Stomach (tissue), 4 donors: Measurements from ENCODE around the gene MYRIP.

Source experiments
- EP300 ChIP-seq: sonication (generic); formaldehyde crosslinking; IDR thresholded peaks from one replicate; pipeline ENCODE4 v1.6.1; 2017; ENCODE audit warnings: antibody characterized with exemption
- POLR2A ChIP-seq, 4 donors: fragments of 450-650 bp; IDR thresholded peaks; one replicate each; pipeline ENCODE4 v1.6.1; 2016; ENCODE audit warnings: antibody characterized with exemption in 4 of 4, control low read depth in 2 of 4, mild to moderate bottlenecking in 1 of 4, moderate library complexity in 1 of 4
- POLR2AphosphoS5 ChIP-seq, 3 donors: sonication (generic); formaldehyde crosslinking; IDR thresholded peaks; one replicate each; pipeline ENCODE4 v1.6.1; 2016; ENCODE audit warnings: antibody characterized with exemption in 3 of 3
- TF ChIP-seq, protein P1 (sequence below), 7 experiments: fragments of 450-650 bp in 4 of 7; fragments of 200-600 bp in 3 of 7; sonication (generic) in 3 of 7; IDR thresholded peaks; one replicate each; pipeline ENCODE4 v1.5.1; 2016 to 2019; ENCODE audit warnings: antibody characterized with exemption in 7 of 7, control low read depth in 2 of 7, mild to moderate bottlenecking in 1 of 7

DNA sequence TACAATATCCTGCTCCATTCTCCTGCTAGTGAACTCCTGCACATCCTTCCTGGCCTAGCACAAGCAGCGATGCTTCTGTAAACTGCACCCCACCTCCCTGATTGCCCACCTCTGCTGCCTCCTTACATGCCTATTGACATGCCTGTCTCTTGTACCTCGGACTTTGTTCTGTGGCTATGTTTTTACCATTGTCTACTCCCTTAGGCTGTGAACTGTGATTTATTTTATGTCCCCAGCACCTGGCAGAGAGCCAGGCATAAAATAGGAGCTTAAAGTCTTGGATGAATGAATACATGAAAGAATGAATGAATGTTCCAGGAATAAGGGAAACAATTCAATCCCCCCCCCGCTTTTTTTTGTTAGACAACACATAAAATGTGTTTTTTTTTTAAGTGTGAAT, 210.0 kb downstream of the MYRIP start:
- TF ChIP-seq, protein P1, sequence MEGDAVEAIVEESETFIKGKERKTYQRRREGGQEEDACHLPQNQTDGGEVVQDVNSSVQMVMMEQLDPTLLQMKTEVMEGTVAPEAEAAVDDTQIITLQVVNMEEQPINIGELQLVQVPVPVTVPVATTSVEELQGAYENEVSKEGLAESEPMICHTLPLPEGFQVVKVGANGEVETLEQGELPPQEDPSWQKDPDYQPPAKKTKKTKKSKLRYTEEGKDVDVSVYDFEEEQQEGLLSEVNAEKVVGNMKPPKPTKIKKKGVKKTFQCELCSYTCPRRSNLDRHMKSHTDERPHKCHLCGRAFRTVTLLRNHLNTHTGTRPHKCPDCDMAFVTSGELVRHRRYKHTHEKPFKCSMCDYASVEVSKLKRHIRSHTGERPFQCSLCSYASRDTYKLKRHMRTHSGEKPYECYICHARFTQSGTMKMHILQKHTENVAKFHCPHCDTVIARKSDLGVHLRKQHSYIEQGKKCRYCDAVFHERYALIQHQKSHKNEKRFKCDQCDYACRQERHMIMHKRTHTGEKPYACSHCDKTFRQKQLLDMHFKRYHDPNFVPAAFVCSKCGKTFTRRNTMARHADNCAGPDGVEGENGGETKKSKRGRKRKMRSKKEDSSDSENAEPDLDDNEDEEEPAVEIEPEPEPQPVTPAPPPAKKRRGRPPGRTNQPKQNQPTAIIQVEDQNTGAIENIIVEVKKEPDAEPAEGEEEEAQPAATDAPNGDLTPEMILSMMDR (IDR thresholded peaks at IDR 0.05) = no peak
- TF ChIP-seq POLR2A (IDR thresholded peaks at IDR 0.05) (no peak), POLR2AphosphoS5 (IDR thresholded peaks at IDR 0.05) (no peak), EP300 (no peak)
